Brain pericyte (primary cell): ENCODE results near the gene TPD52L3.

Source experiments
- DNase-seq: peaks from one replicate; pipeline ENCODE4 v3.0.0-alpha.2; 2012; ENCODE audit warnings: low read depth, low spot score

The TPD52L3 gene

DNA sequence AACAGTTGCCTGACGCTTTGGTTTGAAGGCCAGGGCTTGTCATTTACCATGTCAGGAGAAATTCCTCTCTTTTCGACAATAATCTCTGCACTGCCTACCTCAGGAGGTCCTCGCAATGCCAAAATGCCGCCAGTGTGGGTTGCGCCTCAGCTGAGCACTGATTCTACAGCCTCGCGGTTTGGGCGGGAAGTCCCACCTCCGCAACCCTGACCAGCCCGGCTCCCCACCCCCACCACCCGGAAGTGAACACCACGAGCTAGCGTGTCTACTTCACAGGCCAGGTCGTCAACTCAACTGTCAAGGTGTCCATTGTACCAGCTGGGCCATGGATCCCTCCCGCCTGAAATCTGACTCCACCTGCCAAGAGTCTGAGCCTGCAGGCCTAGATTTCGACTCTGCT is at the start of gene TPD52L3:
TSS of gene TPD52L3 (plus strand) at position 273 of the 400 bp plus-strand sequence. CDS start 221 bp downstream, outside the sequence.
- no peak for DNase-seq

GRCh38 chr9:6301858-6302257 is 26.3 kb upstream of the TPD52L3 start:
- no peak for DNase-seq

- no peak for DNase-seq
Observed at GRCh38 chr9:6302417-6302816, 25.8 kb upstream of the TPD52L3 start.

- DNase-seq, result no peak
Observed at GRCh38 chr9:6304232-6304631, 23.9 kb upstream of the TPD52L3 start.

GRCh38 chr9:6305954-6306563 is 22.1 kb upstream of the TPD52L3 start:
- DNase-seq, result no peak

- DNase-seq, result no peak
Observed at GRCh38 chr9:6307551-6308096, 20.6 kb upstream of the TPD52L3 start.

GRCh38 chr9:6330958-6331634 is 2.9 kb downstream of the TPD52L3 start:
- no peak for DNase-seq

GRCh38 chr9:6334305-6334704 is 6.1 kb downstream of the TPD52L3 start:
- DNase-seq, result no peak

GRCh38 chr9:6348766-6349165 is 20.6 kb downstream of the TPD52L3 start:
- DNase-seq, result no peak

DNA sequence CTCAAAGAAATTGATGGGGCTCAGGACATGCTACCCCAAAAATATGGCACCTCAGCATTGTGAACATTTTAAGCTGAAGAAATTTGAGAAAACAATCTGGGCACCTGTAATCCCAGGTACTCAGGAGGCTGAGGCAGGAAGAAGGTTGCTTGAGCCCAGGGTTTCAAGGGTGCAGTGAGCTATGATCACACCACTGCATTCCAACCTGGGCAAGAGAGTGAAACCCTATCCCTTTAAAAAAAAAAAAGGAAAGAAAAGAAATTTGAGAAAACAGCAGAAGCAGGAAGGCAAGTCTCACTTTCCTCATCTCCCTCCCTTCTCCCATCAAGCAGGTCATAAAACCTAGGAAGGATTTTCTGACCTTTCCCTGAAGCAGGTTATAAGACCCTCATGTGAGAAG is 23.6 kb downstream of the TPD52L3 start:
- DNase-seq, result no peak

- DNase-seq, result peak; percentile 16
Observed at GRCh38 chr9:6354072-6354686, 26.0 kb downstream of the TPD52L3 start.

- DNase-seq, result no peak
Observed at GRCh38 chr9:6355728-6356127, 27.6 kb downstream of the TPD52L3 start.

GRCh38 chr9:6356441-6356840 is 28.3 kb downstream of the TPD52L3 start:
- no peak for DNase-seq

DNA sequence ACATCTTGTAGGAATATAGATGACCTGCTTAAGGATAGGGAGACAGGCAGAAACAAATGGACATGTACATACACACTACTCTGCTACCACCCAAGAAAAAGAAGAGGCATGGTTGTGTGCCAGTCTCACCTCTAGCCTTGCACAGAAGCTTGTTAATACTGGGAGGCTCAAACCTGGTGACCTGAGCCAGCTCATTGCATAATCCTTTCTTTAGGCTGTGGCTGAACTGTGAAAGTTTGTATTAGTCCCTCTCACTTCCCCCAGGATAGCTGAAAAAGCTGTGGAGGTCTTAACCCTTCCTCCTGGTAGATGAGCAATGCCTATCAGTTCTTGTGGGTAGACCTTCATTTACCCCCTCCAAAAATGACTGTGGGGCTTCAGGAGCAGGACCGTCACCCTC is 28.7 kb downstream of the TPD52L3 start:
- DNase-seq, result no peak

- DNase-seq, result no peak
Observed at GRCh38 chr9:6367128-6367890, 39.1 kb downstream of the TPD52L3 start.

DNA sequence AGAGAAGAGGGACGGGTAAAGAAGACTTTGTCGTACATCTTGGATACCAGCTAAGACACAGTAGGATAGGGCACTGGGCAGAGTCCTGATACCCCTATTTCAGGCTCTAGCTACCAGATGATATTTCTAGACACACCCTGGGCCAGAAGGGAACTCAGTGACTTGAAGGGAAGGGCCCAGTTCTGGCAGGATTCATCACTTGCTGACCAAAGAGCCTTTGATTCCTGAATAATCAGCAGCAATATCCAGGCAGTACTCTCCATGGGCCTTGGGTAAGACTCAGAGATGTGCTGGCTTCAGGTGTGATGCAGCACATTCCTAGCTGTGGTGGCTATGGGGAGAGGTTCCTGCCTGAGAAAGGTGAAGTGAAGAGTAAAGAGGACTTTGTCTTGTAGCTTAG is 40.7 kb downstream of the TPD52L3 start:
- no peak for DNase-seq
